ENCODE measurements around the gene GOLT1A.

GOLT1A gene

GRCh38 chr1:204227351-204227750 lies 13.6 kb upstream of the GOLT1A start:
- peak; percentile 22 to 67 (median 42) for DNase-seq
- no peaks in the 10 kb centered on the region for H3K9me3 ChIP-seq (ENCODE audit: control extremely low read depth in 1 of 5, control insufficient read depth in 4 of 5, insufficient read depth in 2 of 5, low read depth in 1 of 5, low read length in 4 of 5)

GRCh38 chr1:204225841-204226735 lies 12.3 kb upstream of the GOLT1A start:
- Histone ChIP-seq H3K4me1 (ENCODE audit: control extremely low read depth in 1 of 4, control insufficient read depth in 4 of 4, insufficient read depth in 4 of 4, low read length in 3 of 4) (peaks cover 0 to 10% (median 3%) of the 10 kb centered on the region in 4 experiments), H3K27ac (ENCODE audit: insufficient read depth in 1 of 2, low read depth in 1 of 2, low read length in 2 of 2, poor library complexity in 1 of 2, severe bottlenecking in 2 of 2) (no peak overlapping the region), H3K9me3 (ENCODE audit: control extremely low read depth in 1 of 5, control insufficient read depth in 4 of 5, insufficient read depth in 2 of 5, low read depth in 1 of 5, low read length in 4 of 5) (no peaks in the 10 kb centered on the region), H3K4me3 (ENCODE audit: control insufficient read depth in 1 of 7, extremely low read depth in 1 of 7, insufficient read depth in 4 of 7, low read depth in 2 of 7, low read length in 6 of 7) (no peak overlapping the region), H3K36me3 (ENCODE audit: control insufficient read depth in 4 of 4, insufficient read depth in 4 of 4, low read length in 3 of 4) (peaks cover 0 to 7% (median 2%) of the 10 kb centered on the region in 4 experiments), H3K27me3 (replicated peaks in 2 of 5; ENCODE audit: control insufficient read depth in 4 of 5, insufficient read depth in 5 of 5, low read length in 4 of 5) (no peaks in the 10 kb centered on the region)
- WGBS (ENCODE audit: insufficient coverage): 94% methylated on average over 13 of the region's 16 CpGs
- ChIA-PET POLR2A (no interaction called here), CTCF (interaction anchor here (0.8 to 1.6 kb wide), 2 partner anchors 29 to 31 kb away, joined by 3 to 4 read pairs; no protein-coding TSS in a partner anchor)
- peak in 2 of 3 donors; percentile 34 to 52 for DNase-seq

More at GRCh38 chr1:204227351-204227750, 13.6 kb upstream of the GOLT1A start:
- no peak overlapping the region for H3K4me3 ChIP-seq (ENCODE audit: control insufficient read depth in 1 of 7, extremely low read depth in 1 of 7, insufficient read depth in 4 of 7, low read depth in 2 of 7, low read length in 6 of 7)
- peaks cover 0 to 4% (median 2%) of the 10 kb centered on the region in 4 experiments for H3K36me3 ChIP-seq (ENCODE audit: control insufficient read depth in 4 of 4, insufficient read depth in 4 of 4, low read length in 3 of 4)
- no peak overlapping the region for H3K27ac ChIP-seq (ENCODE audit: insufficient read depth in 1 of 2, low read depth in 1 of 2, low read length in 2 of 2, poor library complexity in 1 of 2, severe bottlenecking in 2 of 2)
- H3K4me1 ChIP-seq (ENCODE audit: control extremely low read depth in 1 of 4, control insufficient read depth in 4 of 4, insufficient read depth in 4 of 4, low read length in 3 of 4): peaks cover 0 to 10% (median 3%) of the 10 kb centered on the region in 4 experiments
- POLR2A ChIA-PET: interaction anchor here (0.6 kb wide), 1 partner anchor 33 kb away, joined by 5 read pairs; no protein-coding TSS in a partner anchor
- 80% methylated on average over 2 of the region's 2 CpGs for WGBS (ENCODE audit: insufficient coverage)
- no peaks in the 10 kb centered on the region for H3K27me3 ChIP-seq (replicated peaks in 2 of 5; ENCODE audit: control insufficient read depth in 4 of 5, insufficient read depth in 5 of 5, low read length in 4 of 5)
- CTCF ChIA-PET: interaction anchor here (0.5 to 1.6 kb wide), 5 partner anchors 13 to 154 kb away, joined by 3 to 4 read pairs (median 3); partner anchors contain the start of gene GOLT1A

DNA sequence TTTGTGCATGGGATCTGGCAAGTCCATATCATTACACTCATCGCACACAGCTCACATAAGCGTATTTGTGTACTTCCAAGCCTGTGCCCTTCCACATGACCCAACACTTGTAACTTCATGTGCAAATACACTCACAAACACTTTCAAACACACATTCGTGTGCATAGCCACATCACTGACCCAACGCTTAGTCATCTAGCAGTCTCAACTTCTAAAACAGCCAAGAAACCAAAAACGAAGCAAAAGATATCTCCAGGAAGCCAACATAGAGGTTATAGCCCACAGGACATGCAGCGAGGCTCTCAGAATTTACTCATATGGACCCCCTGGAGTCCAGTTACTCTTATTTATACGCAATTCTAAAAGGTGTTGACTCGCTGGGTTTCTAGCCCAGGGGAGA lies 10.9 kb upstream of the GOLT1A start:
- ChIA-PET CTCF (interaction anchor here (1.3 kb wide), 1 partner anchor 139 kb away, joined by 3 read pairs; no protein-coding TSS in a partner anchor), POLR2A (no interaction called here)
- Histone ChIP-seq H3K36me3 (ENCODE audit: control insufficient read depth in 4 of 4, insufficient read depth in 4 of 4, low read length in 3 of 4) (peaks cover 0 to 7% (median 2%) of the 10 kb centered on the region in 4 experiments), H3K4me1 (ENCODE audit: control extremely low read depth in 1 of 4, control insufficient read depth in 4 of 4, insufficient read depth in 4 of 4, low read length in 3 of 4) (peaks cover 0 to 10% (median 3%) of the 10 kb centered on the region in 4 experiments), H3K9me3 (ENCODE audit: control extremely low read depth in 1 of 5, control insufficient read depth in 4 of 5, insufficient read depth in 2 of 5, low read depth in 1 of 5, low read length in 4 of 5) (no peaks in the 10 kb centered on the region), H3K4me3 (ENCODE audit: control insufficient read depth in 1 of 7, extremely low read depth in 1 of 7, insufficient read depth in 4 of 7, low read depth in 2 of 7, low read length in 6 of 7) (no peak overlapping the region), H3K27me3 (replicated peaks in 2 of 5; ENCODE audit: control insufficient read depth in 4 of 5, insufficient read depth in 5 of 5, low read length in 4 of 5) (no peaks in the 10 kb centered on the region), H3K27ac (ENCODE audit: insufficient read depth in 1 of 2, low read depth in 1 of 2, low read length in 2 of 2, poor library complexity in 1 of 2, severe bottlenecking in 2 of 2) (no peak overlapping the region)
- WGBS (ENCODE audit: insufficient coverage): 85% methylated on average over 6 of the region's 8 CpGs
- no peak for DNase-seq

- H3K27me3 ChIP-seq (replicated peaks in 2 of 5; ENCODE audit: control insufficient read depth in 4 of 5, insufficient read depth in 5 of 5, low read length in 4 of 5): no peaks in the 10 kb centered on the region
- H3K4me3 ChIP-seq (ENCODE audit: control insufficient read depth in 1 of 7, extremely low read depth in 1 of 7, insufficient read depth in 4 of 7, low read depth in 2 of 7, low read length in 6 of 7): no peak overlapping the region
- H3K36me3 ChIP-seq (ENCODE audit: control insufficient read depth in 4 of 4, insufficient read depth in 4 of 4, low read length in 3 of 4): peaks cover 0 to 5% (median under 1%) of the 10 kb centered on the region in 4 experiments
- H3K4me1 ChIP-seq (ENCODE audit: control extremely low read depth in 1 of 4, control insufficient read depth in 4 of 4, insufficient read depth in 4 of 4, low read length in 3 of 4): peaks cover 0 to 17% (median 9%) of the 10 kb centered on the region in 4 experiments
- DNase-seq: no peak
- CTCF ChIA-PET: interaction anchor here (0.8 to 1.3 kb wide), 2 partner anchors 10 to 140 kb away, joined by 3 to 4 read pairs; partner anchors contain the start of gene GOLT1A
- POLR2A ChIA-PET: no interaction called here
- H3K27ac ChIP-seq (ENCODE audit: insufficient read depth in 1 of 2, low read depth in 1 of 2, low read length in 2 of 2, poor library complexity in 1 of 2, severe bottlenecking in 2 of 2): no peak overlapping the region
- WGBS (ENCODE audit: insufficient coverage): 95% methylated on average over 10 of the region's 17 CpGs
- no peaks in the 10 kb centered on the region for H3K9me3 ChIP-seq (ENCODE audit: control extremely low read depth in 1 of 5, control insufficient read depth in 4 of 5, insufficient read depth in 2 of 5, low read depth in 1 of 5, low read length in 4 of 5)
These were observed 9.5 kb upstream of the GOLT1A start for GRCh38 chr1:204223129-204223860.

GRCh38 chr1:204222764-204223055 lies 8.9 kb upstream of the GOLT1A start:
- Histone ChIP-seq H3K9me3 (ENCODE audit: control extremely low read depth in 1 of 5, control insufficient read depth in 4 of 5, insufficient read depth in 2 of 5, low read depth in 1 of 5, low read length in 4 of 5) (no peaks in the 10 kb centered on the region), H3K27ac (ENCODE audit: insufficient read depth in 1 of 2, low read depth in 1 of 2, low read length in 2 of 2, poor library complexity in 1 of 2, severe bottlenecking in 2 of 2) (no peak overlapping the region), H3K36me3 (ENCODE audit: control insufficient read depth in 4 of 4, insufficient read depth in 4 of 4, low read length in 3 of 4) (peaks cover 0 to 4% (median 0%) of the 10 kb centered on the region in 4 experiments), H3K4me3 (ENCODE audit: control insufficient read depth in 1 of 7, extremely low read depth in 1 of 7, insufficient read depth in 4 of 7, low read depth in 2 of 7, low read length in 6 of 7) (no peak overlapping the region), H3K4me1 (ENCODE audit: control extremely low read depth in 1 of 4, control insufficient read depth in 4 of 4, insufficient read depth in 4 of 4, low read length in 3 of 4) (peaks cover 0 to 19% (median 10%) of the 10 kb centered on the region in 4 experiments), H3K27me3 (replicated peaks in 2 of 5; ENCODE audit: control insufficient read depth in 4 of 5, insufficient read depth in 5 of 5, low read length in 4 of 5) (no peaks in the 10 kb centered on the region)
- WGBS (ENCODE audit: insufficient coverage): 100% methylated on average over 3 of the region's 3 CpGs
- CTCF ChIA-PET: no interaction called here
- POLR2A ChIA-PET: no interaction called here
- DNase-seq: no peak

- Histone ChIP-seq H3K4me3 (ENCODE audit: control insufficient read depth in 1 of 7, extremely low read depth in 1 of 7, insufficient read depth in 4 of 7, low read depth in 2 of 7, low read length in 6 of 7) (no peak overlapping the region), H3K27ac (ENCODE audit: insufficient read depth in 1 of 2, low read depth in 1 of 2, low read length in 2 of 2, poor library complexity in 1 of 2, severe bottlenecking in 2 of 2) (no peak overlapping the region), H3K36me3 (ENCODE audit: control insufficient read depth in 4 of 4, insufficient read depth in 4 of 4, low read length in 3 of 4) (peaks cover 0 to 4% (median 0%) of the 10 kb centered on the region in 4 experiments), H3K27me3 (replicated peaks in 2 of 5; ENCODE audit: control insufficient read depth in 4 of 5, insufficient read depth in 5 of 5, low read length in 4 of 5) (no peaks in the 10 kb centered on the region), H3K4me1 (ENCODE audit: control extremely low read depth in 1 of 4, control insufficient read depth in 4 of 4, insufficient read depth in 4 of 4, low read length in 3 of 4) (peaks cover 0 to 19% (median 10%) of the 10 kb centered on the region in 4 experiments), H3K9me3 (ENCODE audit: control extremely low read depth in 1 of 5, control insufficient read depth in 4 of 5, insufficient read depth in 2 of 5, low read depth in 1 of 5, low read length in 4 of 5) (no peaks in the 10 kb centered on the region)
- ChIA-PET CTCF (no interaction called here), POLR2A (no interaction called here)
- 93% methylated on average over 7 of the region's 8 CpGs for WGBS (ENCODE audit: insufficient coverage)
- no peak for DNase-seq
These were observed 8.4 kb upstream of the GOLT1A start for GRCh38 chr1:204222006-204222763.

All from common myeloid progenitor, CD34-positive (primary cell).